CD14-positive monocyte (primary cell): ENCODE measurements around the gene ADAM11. TPM values are rescaled to one million over a fixed set of nuclear protein-coding genes. Genes with fewer than 3 reads are reported as not detected.

ENCODE experiments used
- DNase-seq, 3 donors: peaks; one replicate each; pipeline ENCODE4 v3.0.0-alpha.2; 2011 to 2022
- H2AFZ ChIP-seq: 2 replicates; pipeline ENCODE4 v1.6.0; 2012; ENCODE audit warnings: mild to moderate bottlenecking, low read depth, low read length, inconsistent platforms; ENCODE audit not compliant: insufficient read depth, poor library complexity, severe bottlenecking
- H3K27ac ChIP-seq, 2 donors: 1 replicate in 1 of 2; 2 replicates in 1 of 2; pipeline ENCODE4 v1.5.1; 2012 to 2013; ENCODE audit warnings: low read length in 2 of 2, control low read depth in 1 of 2, inconsistent platforms in 1 of 2, low read depth in 1 of 2, mild to moderate bottlenecking in 1 of 2
- H3K27me3 ChIP-seq, 2 donors: one replicate each; pipeline versions ENCODE4 v1.6.0 to v1.6.1; 2011 to 2013; ENCODE audit warnings: low read length in 2 of 2; ENCODE audit not compliant: control insufficient read depth in 2 of 2, insufficient read depth in 2 of 2
- H3K36me3 ChIP-seq, 2 donors: replicated peaks in 1 of 2; 1 replicate in 1 of 2; 2 replicates in 1 of 2; pipeline versions ENCODE4 v1.5.1 to v1.6.1; 2012 to 2013; ENCODE audit warnings: low read length in 2 of 2, control low read depth in 1 of 2, inconsistent platforms in 1 of 2, mild to moderate bottlenecking in 1 of 2; ENCODE audit not compliant: insufficient read depth in 2 of 2, control insufficient read depth in 1 of 2
- H3K4me1 ChIP-seq, 2 donors: 1 replicate in 1 of 2; 2 replicates in 1 of 2; pipeline versions ENCODE4 v1.5.1 to v1.6.1; 2012 to 2013; ENCODE audit warnings: low read length in 2 of 2, control low read depth in 1 of 2, inconsistent platforms in 1 of 2, mild to moderate bottlenecking in 1 of 2, moderate library complexity in 1 of 2; ENCODE audit not compliant: insufficient read depth in 2 of 2, control insufficient read depth in 1 of 2
- H3K4me2 ChIP-seq: replicated peaks from 2 replicates; pipeline ENCODE3; 2012; ENCODE audit warnings: low read length, moderate library complexity, mild to moderate bottlenecking; ENCODE audit not compliant: poor library complexity, severe bottlenecking; ENCODE audit errors: extremely low read depth
- H3K4me3 ChIP-seq, 3 experiments: fragments of 200-600 bp in 1 of 3; sonication (generic) in 1 of 3; replicated peaks in 1 of 3; 1 replicate in 2 of 3; 2 replicates in 1 of 3; pipeline ENCODE4 v1.5.1; 2011 to 2013; ENCODE audit warnings: low read length in 3 of 3, mild to moderate bottlenecking in 3 of 3, control low read depth in 2 of 3, low read depth in 2 of 3, inconsistent platforms in 1 of 3, moderate library complexity in 1 of 3
- H3K79me2 ChIP-seq: 2 replicates; pipeline ENCODE4 v1.6.0; 2012; ENCODE audit warnings: mild to moderate bottlenecking, control low read depth, inconsistent platforms, low read length, moderate library complexity; ENCODE audit not compliant: insufficient read depth
- H3K9ac ChIP-seq: 2 replicates; pipeline ENCODE4 v1.6.0; 2017; ENCODE audit warnings: low read length, mild to moderate bottlenecking; ENCODE audit not compliant: insufficient read depth, poor library complexity, severe bottlenecking
- H3K9me3 ChIP-seq, 2 donors: replicated peaks in 1 of 2; 1 replicate in 1 of 2; 2 replicates in 1 of 2; pipeline versions ENCODE4 v1.5.1 to v1.6.1; 2012 to 2013; ENCODE audit warnings: low read length in 2 of 2, control low read depth in 1 of 2; ENCODE audit not compliant: control insufficient read depth in 1 of 2, insufficient read depth in 1 of 2
- H4K20me1 ChIP-seq: 2 replicates; pipeline ENCODE4 v1.6.0; 2012; ENCODE audit warnings: mild to moderate bottlenecking, low read length, control low read depth, moderate library complexity; ENCODE audit not compliant: insufficient read depth
- H3K27ac Mint-ChIP-seq, 7 donors: one replicate each; pipeline ENCODE4 v1.8.0; 2020; ENCODE audit warnings: mild to moderate bottlenecking in 7 of 7, mixed read lengths in 7 of 7, moderate library complexity in 6 of 7, inconsistent platforms in 2 of 7
- H3K27me3 Mint-ChIP-seq, 3 donors: one replicate each; pipeline ENCODE4 v1.8.0; 2021 to 2022; ENCODE audit warnings: low read depth in 3 of 3, mild to moderate bottlenecking in 3 of 3, mixed read lengths in 3 of 3, moderate library complexity in 3 of 3, inconsistent platforms in 1 of 3
- H3K36me3 Mint-ChIP-seq, 2 donors: one replicate each; pipeline ENCODE4 v1.8.0; 2020; ENCODE audit warnings: mixed read lengths in 2 of 2, inconsistent platforms in 1 of 2, mild to moderate bottlenecking in 1 of 2
- H3K4me1 Mint-ChIP-seq: one replicate; pipeline ENCODE4 v1.8.0; 2020; ENCODE audit warnings: mild to moderate bottlenecking, mixed read lengths
- H3K4me3 Mint-ChIP-seq, 2 donors: one replicate each; pipeline ENCODE4 v1.8.0; 2020; ENCODE audit warnings: mild to moderate bottlenecking in 2 of 2, mixed read lengths in 2 of 2, moderate library complexity in 1 of 2
- H3K9me3 Mint-ChIP-seq, 7 donors: one replicate each; pipeline ENCODE4 v1.8.0; 2020 to 2022; ENCODE audit warnings: mixed read lengths in 7 of 7, mild to moderate bottlenecking in 6 of 7, moderate library complexity in 6 of 7, inconsistent platforms in 2 of 7
- CTCF ChIP-seq: fragments of 200-600 bp; IDR thresholded peaks from one replicate; pipeline ENCODE4 v1.8.0; 2022; ENCODE audit warnings: antibody characterized with exemption, mild to moderate bottlenecking
- WGBS: methylation state at CpG from one replicate; pipeline ENCODE4 v1.1.5; 2013; ENCODE audit warnings: missing lambda C conversion rate; ENCODE audit not compliant: insufficient coverage; 5-methylcytosine and 5-hydroxymethylcytosine counted together
- intact Hi-C, 2 donors: fragments of 100-400 bp; cut with micrococcal nuclease; formaldehyde crosslinking; loops; one replicate each; pipeline versions ENCODE4 v1.15.0 to v1.15.1; 2023
- polyA plus RNA-seq, 3 donors: library from polyadenylated mRNA; depleted of rRNA in 1 of 3; unstranded in 2 of 3; stranded (reverse) in 1 of 3; fragments of 300-500 nt in 2 of 3; fragments of >200 nt in 1 of 3; fragmentation: Illumina TruSeq in 2 of 3; gene quantifications; 1 replicate in 2 of 3; 2 replicates in 1 of 3; pipeline ENCODE4 v1.2.3, GENCODE V29; 2012 to 2021

ADAM11 gene
- polyA plus RNA-seq, 3 donors: 0.19 TPM; not detected in 2

GRCh38 chr17:44798356-44798755, 39.6 kb downstream of the ADAM11 start:
- no peak for TF ChIP-seq CTCF
- Histone ChIP-seq H3K4me3 (no peak overlapping the region), H3K36me3 (no peaks in the 10 kb centered on the region), H3K27ac (no peak overlapping the region), H3K4me1 (peaks cover 18 to 20% of the 10 kb centered on the region in 2 donors), H3K9me3 (no peaks in the 10 kb centered on the region), H3K27me3 (no peaks in the 10 kb centered on the region), H3K79me2 (no peaks in the 10 kb centered on the region), H4K20me1 (no peaks in the 10 kb centered on the region), H3K4me2 (no peak overlapping the region), H3K9ac (no peak overlapping the region), H2AFZ (no peak overlapping the region)
- Mint-ChIP-seq H3K4me1 (peaks cover 23% of the 10 kb centered on the region), H3K9me3 (peaks cover 0 to 3% (median 0%) of the 10 kb centered on the region in 7 donors), H3K36me3 (peaks cover 0 to 6% of the 10 kb centered on the region in 2 donors), H3K27me3 (peaks cover 2 to 9% (median 3%) of the 10 kb centered on the region in 3 donors), H3K4me3 (no peak overlapping the region), H3K27ac (no peak overlapping the region)
- WGBS: no CpG with 5 or more reads among the region's 2 CpGs
- intact Hi-C loops: no loop called here
- no peak for DNase-seq

- intact Hi-C loops: no loop called here
- Histone ChIP-seq H3K36me3 (no peaks in the 10 kb centered on the region), H2AFZ (no peak overlapping the region), H3K9me3 (no peaks in the 10 kb centered on the region), H3K27ac (no peak overlapping the region), H4K20me1 (no peaks in the 10 kb centered on the region), H3K4me1 (no peaks in the 10 kb centered on the region), H3K4me2 (no peak overlapping the region), H3K4me3 (no peak overlapping the region), H3K79me2 (no peaks in the 10 kb centered on the region), H3K27me3 (peaks cover 0 to 2% of the 10 kb centered on the region in 2 donors), H3K9ac (no peak overlapping the region)
- WGBS: 100% methylated on average over 1 of the region's 5 CpGs
- no peak overlapping the region for H3K27ac Mint-ChIP-seq
- H3K27me3 Mint-ChIP-seq: peaks cover 5 to 14% (median 10%) of the 10 kb centered on the region in 3 donors
- no peaks in the 10 kb centered on the region for H3K36me3 Mint-ChIP-seq
- DNase-seq: no peak
- no peaks in the 10 kb centered on the region for H3K4me1 Mint-ChIP-seq
- H3K9me3 Mint-ChIP-seq: peaks cover 0 to 3% (median 0%) of the 10 kb centered on the region in 7 donors
- no peak for TF ChIP-seq CTCF
- H3K4me3 Mint-ChIP-seq: no peak overlapping the region
These were observed 43.1 kb downstream of the ADAM11 start for GRCh38 chr17:44801880-44802279.
